Activated CD8-positive, alpha-beta memory T cell treated with anti-CD3 and anti-CD28 coated beads, Interleukin-2, amount 50 U/mL, for 4 hours (primary cell): ENCODE data around the gene TSPAN9.

Experiments
- DNase-seq: peaks from one replicate; pipeline ENCODE4 v3.0.0-alpha.2; 2020

The TSPAN9 gene

DNA sequence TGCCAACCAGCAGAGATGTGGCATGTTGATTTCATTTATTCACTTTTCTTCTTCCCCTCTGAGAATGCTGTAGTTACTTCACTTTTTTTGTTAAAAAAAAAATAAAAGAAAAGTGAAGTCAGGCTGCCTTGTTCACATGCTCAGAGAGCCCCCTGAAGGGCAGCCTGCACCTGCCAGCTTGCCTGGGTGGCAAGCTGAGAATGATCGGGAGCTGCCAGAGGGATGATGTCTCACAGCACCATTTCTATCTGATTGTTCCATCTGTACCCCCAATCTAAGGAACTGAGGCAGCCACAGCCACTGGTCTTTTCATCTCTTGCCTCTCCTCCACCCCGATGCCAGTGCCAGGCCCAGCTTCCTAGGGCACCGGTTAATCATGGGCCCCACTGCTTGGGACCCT lies 118.2 kb downstream of the TSPAN9 start:
- no peak for DNase-seq

DNA sequence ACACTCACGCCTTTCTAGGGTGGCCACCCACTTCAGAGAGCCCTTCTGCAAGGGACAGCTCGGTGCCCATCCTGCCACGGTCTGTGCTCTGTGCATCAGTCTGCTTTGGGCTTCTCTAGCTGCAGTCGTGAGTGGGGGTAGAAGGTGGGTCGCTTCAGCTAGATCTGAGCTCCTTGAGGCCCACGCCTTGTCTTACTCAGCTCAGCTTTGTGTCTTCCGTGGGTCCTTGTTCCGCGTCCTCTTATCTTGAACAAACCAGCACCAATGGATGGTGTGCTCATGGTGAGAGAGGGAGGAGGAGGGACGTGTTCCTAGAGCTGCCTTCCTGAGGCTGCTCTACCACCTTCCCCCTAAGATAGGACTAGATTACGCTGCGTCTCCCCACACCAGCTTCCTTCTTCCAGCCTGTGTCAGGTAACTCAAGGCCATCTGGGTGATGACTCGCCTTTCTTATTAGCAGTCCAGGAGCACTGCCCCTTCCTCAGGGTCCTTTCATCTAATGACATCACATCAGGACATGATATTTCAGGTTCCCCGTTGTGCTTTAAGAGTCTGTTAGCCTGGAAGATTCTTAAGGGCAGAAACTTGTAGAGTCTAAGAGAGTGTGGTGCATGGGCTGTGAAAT lies 118.8 kb downstream of the TSPAN9 start:
- DNase-seq, result no peak

DNA sequence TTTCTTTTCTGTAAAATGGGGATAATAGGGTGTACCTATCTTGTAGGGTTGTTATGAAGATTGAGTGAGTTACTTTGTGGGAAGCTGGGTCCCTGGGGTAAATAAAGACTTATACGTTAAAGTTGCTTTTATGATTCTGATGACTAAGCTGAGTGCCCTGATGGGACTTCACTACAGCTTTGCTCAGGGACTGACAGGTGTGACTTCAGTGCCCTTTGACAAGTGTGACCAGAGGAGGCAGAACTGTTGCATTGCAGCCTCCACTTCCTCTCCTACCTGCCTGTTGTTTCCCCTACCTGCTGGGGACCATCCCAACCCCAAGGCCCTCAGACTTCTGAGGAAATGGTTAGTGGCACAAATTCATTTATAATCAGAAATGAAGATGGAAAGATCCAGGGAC lies 119.3 kb downstream of the TSPAN9 start:
- DNase-seq, result no peak

DNA sequence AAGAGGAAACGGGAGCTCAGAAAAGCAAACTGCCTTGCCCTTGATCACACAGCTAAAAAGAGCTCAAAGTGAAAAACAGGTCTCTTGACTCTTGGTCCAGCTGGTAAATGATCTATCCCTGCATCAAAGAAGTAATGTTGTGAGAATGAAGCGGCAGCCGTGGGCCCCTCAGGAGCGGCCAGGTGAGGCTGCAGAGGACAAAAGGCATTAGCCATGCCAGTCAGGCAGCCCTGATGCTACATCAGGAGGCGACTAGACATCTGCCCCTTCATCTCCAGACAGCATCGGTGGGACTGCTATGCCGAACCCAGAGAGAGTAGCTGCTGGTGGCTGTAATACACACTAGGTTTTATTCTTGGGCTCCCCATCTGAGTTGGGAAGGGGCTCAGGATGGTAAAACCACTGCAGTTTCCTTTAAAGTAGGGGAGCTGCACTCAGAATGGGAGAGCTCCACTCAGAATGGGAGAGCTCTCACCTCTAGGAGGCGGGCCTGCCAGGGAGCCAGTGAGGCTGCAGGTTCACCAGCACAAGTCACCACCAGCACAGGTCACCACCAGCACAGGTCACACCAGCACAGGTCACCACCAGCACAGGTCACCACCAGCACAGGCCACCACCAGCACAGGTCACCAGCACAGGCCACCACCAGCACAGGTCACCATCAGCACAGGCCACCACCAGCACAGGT lies 120.1 kb downstream of the TSPAN9 start:
- no peak for DNase-seq

DNA sequence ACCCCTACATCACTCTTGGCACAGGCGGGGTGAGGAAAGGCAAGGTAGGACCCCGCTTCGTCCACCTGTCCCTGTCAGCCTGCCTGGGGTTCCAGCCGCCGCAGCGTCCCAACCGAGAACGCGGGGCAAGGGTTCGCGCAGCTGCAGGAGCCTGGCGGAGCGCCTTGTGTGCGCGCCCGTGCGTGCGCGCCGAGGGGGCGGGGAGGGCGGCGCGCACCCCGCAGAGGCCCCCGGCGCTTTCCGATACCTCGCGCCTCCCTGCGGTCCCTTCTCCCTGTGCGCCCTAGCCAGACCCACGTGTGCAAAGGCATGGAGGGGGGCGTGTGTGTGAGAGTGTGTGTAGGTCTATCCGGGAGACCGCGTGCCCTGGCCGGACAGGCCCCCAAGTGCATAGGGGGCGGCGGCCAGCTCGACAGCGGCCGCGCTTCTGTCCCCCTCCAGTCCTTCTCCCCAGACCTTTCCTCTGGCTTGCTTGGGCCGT lies 122.4 kb downstream of the TSPAN9 start:
- no peak for DNase-seq

DNA sequence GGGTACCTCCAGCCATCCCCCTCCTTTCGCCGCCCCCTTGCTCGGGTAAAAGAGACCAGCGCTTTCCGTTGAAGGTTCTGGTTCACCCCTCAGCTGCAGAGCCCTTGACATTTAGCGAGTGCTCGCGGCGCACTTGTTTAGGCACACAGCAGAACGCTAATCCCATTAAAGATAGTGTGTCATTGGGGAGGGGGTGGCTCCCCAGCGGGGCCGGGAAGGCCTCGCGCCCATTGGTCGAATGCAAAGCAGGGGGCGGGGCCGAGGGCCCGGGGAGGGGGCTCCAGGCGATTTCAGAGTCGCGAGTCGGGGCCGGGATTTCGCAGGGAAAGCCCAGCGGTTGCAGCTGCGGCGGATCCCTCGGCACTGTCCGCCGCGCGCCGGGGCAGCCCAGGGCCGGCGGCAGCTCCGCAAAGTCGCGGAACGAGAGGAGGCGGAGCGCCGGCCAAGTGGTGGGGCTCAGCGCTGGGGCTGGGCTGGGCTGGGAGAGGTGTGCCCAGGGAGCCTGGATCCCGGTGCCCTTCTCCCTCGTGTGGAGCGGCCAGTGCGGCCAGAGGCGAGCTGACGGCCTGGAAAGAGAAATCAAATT lies 122.9 kb downstream of the TSPAN9 start:
- DNase-seq, result no peak

DNA sequence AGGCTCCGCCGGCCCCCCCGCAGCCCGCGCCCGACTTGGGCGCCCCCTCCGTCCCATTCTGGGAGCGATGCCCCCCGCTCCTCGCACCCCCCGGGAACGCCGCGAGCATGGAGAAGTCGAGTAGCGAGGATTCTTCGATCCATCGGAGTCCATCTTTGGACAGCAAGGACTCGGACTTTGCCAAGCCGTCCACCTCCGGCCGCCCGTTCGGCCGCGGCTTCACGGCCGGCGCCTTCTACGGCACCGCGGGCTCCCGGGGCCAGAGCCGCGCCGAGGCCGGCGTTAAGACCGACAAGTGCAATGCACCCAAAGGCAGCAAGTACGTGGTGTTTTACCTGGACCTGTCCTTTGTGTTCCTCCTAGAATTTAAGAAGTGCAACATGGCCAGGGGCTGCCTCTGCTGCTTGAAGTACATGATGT lies 123.6 kb downstream of the TSPAN9 start:
- no peak for DNase-seq

DNA sequence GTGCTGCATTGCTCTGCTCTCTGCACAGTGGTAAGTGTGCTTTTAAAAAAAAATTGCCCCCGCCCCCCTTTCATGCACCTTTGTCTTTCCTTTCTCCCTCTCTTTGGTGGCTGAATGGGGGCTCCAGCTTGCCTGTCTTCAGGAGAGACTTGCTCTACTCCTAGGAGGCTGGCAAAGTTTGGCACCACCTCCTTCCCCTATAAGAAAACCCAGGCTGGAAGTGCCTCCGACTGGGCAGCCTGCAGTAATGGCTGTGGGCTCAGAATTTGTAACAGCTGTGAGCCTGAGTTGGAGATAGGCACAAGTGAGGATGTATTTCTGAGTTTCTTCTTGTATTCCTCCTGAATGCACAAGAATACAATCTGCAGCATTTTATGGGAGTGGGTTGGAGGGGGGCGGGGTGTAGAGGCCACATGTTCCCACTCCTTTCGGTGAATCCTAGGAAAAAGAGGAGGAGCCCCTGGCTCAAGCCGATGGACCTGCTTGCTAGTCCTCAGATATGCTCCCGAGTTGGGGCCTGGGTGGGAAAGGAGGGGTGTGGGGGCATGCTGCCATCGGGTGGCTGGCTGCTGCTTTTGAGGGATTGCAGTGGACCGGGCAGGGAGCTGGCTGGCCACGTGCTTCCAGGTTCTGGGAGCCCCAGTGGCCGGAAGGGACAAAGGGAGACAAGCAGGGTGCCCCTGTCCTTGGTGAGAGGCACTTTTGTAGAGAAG lies 124.3 kb downstream of the TSPAN9 start:
- DNase-seq, result no peak

DNA sequence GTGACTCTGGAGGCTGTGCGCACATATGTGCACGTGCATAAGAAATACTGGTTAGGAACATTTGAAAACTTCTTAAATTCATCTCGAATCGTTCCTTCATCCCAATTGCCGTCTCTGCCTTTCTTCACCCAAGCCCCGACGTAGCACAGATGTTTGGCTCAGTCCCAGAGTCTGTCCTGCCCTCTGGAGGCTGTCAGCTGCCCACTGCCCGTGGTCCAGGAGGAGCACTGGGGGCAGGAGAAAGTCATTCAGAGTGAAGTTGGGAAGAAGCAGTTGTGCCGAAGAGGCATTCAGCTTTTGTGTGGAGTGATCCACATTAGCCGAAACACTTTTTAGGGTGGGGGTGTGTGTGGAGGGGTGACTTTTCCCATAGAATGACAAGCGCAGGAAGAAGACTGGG lies 124.9 kb downstream of the TSPAN9 start:
- DNase-seq, result no peak

DNA sequence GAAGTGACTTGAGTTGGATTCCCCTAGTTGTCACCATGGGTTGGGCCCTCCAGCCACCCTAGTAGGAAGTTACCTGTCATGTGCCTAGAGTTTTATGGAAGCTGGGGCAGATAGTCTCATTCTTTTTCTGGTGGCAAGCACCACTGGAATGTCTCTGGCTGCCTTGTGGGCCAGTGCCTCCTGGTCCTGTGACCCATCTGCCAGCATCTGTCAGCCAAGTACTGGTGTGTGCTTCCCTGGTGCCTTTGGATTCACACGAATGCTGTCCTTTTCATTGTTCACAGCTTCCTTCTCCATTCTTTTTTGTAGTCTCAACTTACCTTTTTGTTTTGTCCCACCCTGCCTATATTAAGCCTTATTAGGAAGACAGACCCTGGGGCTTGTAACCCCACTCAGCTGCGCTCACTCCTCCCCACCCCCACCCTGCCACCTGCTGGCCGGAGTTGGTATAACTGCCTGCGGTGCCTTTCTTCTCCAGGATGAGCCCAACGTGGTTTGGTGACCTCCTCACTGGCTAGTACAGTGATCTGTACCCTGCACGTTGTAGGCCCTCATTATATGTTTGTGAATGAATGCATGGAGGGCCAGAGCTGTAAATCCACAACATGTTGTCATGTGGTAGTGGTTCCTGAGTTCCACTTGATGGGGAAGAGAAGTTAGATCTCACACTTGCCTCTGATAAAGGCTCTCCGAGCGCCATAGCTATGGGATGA lies 125.7 kb downstream of the TSPAN9 start:
- DNase-seq, result peak; percentile 54

DNA sequence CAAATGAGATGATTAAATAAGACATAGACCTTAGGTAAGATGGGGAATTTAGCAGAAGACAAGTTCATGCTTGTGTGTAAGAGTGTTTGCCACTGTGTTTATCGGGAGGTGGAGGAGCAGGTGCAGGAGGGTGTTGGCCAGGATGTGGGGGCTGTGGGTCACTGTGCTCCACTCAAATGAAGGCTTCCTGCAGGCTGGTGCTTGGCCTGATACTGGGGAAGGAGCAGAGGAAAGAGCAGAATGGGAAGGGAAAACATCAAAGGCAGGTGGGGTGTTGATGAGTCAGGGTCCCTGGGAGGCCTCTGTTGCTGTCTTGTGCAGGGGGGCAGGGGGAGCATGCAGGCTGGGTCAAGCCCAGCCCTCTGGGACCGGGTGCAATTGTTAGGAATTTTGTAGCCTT lies 126.5 kb downstream of the TSPAN9 start:
- no peak for DNase-seq

DNA sequence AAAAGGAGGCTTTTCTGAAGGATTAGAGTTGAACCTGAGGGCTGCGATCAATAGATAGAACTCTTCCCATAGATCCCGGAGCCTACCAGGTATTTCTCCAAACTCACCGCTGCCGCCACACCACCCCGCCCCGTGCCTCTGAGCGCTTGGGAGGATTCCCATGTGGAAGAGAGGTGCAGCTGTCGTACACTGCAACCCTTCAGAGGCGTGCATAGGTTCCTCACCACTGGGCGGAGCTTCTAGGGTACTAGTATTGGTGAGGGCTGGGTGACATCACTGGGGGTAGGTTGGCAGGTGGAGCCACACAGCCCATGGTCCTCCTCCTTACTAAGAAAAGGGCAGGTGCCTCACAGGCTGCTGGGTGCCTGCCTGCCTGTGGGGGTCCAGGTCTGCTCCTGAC lies 127.0 kb downstream of the TSPAN9 start:
- no peak for DNase-seq

DNA sequence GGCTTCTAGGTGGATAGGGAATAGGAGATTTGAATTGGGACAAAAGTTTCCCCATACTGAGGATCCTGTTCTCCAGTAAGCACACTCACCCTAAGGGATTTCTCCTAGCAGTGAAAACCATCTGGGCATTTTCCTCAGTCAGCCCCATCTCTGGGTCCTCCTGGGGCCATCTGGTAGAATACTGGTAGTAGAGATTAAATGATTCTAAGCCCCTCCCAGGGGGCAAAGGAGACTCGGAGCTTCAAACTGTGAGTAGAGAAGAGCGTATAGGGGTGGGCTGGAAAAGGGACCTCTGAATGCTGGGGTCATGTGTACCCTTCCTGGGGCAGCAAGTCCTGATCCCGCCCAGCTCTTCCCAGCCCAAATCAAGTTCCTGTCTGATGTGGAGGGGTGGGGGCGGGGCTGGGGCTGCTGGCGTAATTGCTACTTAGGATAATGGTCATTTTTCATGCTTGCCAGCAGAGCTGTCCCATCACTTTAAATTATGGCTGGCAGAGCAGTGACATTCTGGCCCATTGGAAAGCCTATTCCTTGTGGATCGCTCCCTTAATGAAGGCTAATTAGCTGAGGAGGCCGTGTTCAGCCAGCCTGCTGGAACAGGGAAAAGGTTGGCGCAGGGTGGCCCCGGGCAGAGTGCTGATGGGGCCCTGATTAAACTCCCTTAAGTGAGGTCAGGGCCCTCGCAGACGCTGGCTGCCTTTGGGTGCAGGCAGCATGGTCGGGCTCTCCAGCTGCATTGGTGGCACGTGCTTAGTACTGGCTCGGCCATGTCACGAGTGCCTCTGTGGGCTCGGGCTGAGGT lies 127.8 kb downstream of the TSPAN9 start:
- DNase-seq, result no peak

DNA sequence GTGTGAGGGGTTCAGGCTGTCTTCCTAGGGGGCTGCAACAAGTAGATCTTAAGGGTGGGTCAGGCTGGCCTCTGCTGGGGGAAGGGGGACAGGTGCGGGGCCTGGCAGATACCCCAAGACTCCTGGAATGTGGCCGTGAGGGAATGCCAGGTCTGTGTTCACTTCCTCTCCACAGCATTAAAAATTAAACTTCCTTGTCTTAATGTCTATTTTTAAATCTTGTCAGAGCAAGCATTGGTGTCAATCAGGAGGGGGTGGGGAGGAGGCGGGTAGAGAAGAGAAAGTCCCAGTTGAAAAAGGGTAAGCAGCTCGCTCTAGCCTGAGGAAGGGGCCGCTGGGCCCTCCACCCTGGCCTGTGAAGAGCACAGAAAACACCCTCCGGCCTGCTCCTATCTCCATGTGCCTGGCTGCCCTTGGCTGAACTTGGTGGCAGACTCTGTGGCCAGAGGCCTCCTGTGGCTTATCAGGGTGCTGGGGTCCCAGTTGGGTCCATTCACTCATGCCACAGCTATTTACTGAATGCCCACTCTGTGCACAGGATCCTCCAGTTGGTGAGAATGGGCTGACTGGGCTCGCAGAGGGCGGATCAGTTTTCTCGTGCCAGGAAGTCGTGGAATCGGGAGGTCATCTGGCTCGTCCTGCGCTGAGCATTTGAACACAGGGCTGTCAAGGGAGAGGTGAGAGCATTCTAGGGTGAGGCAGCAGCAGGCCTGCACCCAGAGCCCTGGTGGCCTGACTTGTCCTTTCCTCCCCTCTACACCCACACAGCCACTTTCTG lies 128.8 kb downstream of the TSPAN9 start:
- DNase-seq, result no peak

DNA sequence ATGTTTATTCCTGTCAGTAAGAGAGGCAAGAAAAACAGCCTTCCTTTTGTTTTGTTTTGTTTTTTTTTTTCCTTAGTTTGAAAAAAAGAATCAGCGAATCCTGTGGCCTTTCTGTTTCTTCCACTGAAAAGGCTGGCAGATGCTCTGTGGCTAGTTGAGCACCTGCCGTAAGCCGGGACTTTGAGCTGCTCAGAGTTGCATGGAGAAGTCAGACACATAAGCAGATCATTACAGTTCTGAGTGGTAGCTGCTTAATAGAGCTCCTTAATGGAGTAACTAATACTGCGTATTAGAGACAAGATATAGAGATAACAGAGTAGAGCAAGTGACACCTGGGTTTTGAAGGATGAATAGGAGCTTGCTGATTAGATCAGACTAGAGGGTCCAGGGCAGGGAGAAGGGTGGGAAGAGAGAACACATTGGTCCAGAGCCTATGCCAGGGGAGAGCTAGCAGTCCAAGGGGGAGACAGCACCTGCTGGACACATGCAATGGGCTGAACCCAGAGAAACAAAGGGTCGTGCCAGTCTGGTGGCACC lies 129.4 kb downstream of the TSPAN9 start:
- no peak for DNase-seq

DNA sequence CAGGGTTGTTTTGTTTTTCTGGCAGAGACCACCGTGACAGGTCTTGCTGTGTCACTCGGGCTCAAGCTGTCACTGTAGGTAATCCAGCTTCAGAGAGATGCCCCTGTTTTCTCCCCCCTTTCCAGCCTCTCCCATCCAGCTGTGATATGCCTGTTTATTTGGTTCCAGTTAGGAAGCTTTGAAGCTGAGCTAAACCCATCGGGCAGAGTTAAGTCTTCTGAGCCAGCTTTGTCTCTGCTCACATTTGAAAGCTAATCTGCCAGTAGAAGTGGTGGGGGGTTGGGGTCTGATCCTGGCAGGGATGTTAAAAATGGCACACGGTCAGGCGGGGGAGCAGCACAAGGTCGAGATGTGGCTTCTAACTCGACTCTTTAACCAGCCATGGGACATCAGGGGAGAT lies 130.0 kb downstream of the TSPAN9 start:
- no peak for DNase-seq

DNA sequence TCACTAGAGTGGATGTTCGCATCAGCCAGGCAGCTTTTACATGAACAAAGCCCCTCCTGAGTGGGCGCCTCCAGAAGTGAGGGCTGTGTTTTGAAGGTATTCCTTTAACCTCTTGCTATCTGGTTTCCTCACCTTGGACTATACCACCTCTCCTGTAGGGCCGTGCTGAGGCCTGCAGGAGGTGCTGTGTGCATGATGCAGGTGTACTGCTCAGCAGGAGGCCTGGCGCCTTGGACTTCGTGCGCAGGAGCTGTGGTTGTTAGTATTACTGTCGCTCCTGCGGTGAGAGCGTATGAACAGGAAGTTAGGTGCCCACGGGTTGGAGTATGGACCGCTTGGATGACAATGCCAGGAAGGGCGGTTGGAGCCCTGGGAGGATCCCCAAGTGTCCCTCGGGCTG lies 130.7 kb downstream of the TSPAN9 start:
- DNase-seq, result no peak

DNA sequence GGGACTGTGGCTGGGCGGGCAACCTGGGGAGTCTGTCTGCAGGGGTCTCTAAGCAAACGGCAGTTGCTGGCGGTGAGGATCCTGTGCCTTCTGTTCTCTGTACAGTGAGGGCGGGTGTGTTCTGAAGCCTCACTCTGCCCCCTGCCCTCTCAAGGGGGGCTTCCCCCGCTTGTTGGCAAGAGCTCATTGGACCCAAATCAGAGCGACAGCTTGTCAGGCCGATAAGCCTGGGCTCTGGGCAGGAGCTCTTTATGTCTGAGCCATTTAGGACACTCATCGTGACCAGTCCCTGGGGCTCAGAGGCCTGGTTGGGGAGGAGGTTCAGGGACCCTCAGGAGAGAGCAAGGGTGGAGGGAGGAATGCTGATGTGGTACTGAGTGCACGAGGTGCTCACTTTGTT lies 136.0 kb downstream of the TSPAN9 start:
- DNase-seq, result no peak

DNA sequence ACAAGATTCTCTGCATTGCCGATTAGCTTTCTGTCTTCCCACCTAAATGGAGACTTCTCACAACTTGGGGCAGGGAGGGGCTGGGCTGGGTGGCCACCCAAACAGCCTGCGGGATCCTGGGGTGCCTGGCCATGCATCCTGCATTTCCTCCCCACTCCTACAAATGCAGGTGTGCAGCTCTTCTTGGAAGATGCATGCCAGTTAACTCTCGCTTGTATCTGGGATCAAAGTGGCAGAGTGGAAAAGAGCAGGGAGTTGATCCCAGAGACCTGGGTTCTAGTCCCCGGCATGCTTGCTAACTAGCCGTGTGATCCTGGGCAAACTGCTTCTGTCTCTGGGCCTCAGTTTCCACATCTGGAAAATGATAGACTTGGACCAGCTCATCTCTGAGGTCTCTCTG lies 136.6 kb downstream of the TSPAN9 start:
- DNase-seq, result no peak

DNA sequence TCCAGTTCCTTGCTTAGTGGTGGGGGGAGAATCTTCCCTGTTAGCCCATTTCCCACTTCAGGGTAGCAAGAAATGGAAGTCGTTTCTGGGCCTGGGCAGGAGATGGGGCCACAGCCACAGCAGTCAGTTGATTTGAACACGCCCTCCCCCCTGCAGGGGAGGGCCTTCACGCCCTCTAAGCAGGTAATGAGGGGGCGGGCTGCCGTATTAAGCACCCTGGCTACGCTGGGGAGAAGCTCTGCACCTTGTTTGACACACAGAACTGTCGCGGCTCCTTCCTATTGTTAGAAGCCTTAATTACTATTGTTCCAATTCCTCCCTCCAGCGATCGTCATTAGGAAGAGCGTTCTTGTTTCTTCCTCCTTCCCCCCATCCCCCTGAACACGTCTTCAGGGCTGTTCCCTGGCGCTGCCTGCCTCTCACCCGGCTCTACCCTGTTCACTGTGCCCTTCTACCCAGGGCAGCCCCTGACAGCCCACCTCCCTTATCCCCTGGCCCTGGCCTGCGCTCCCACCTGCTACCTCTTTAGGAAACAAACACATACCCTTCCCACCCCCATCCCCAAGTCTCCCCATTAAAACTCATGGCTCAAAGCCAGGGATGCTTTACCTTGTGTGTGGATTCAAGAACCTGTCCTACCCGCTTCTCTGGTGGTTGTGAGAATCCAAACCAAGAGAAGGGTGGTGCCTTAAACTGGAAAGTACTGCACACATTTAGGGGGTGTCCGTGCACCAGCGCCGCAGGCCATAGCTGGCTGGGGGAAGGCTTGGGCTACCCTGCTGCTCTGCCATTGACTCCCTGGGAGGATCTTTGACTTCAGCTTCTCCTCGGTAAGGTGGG lies 137.6 kb downstream of the TSPAN9 start:
- DNase-seq, result no peak
